Measurements from ENCODE around the gene CD59.

GRCh38 chr11:33701302-33702230 is 34.7 kb downstream of the CD59 start:
- TF ChIP-seq CTCF (conservative IDR thresholded peaks at IDR 0.05; ENCODE audit: low read length) (no peak), EZH2phosphoT487 (IDR thresholded peaks at IDR 0.05; ENCODE audit: borderline replicate concordance) (no peak)

Measured in Loucy (cell line).